Activated CD4-positive, alpha-beta T cell treated with anti-CD3 and anti-CD28 coated beads, Interleukin-2, Interleukin-6, amounts not matched to agents 100 ng/mL and 50 ng/mL, durations not matched to agents 16 hours and 8 hours (primary cell): Measurements from ENCODE around the gene C9orf85.

Experiments used
- DNase-seq: peaks from one replicate; pipeline ENCODE4 v3.0.0-alpha.2; 2020

C9orf85 gene

DNA sequence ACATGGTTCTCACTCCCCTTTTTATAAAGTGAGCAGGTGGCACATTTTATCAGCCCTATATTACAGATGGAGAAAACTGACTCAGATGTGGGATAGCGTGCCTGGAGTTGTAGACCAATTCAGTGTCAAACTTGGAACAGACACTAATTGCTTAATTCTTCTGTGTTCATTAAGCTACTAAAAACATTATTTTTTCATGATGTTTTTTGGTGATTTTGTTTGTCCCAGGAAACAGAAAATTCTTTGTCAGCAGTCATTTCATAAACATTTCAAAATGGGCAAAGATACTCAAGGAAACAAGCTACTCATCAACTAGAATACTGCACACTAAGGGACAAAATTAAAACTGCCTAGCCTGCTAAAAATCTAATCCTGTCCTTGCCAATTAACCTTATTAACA, 2.6 kb upstream of the C9orf85 start:
- no peak for DNase-seq

DNA sequence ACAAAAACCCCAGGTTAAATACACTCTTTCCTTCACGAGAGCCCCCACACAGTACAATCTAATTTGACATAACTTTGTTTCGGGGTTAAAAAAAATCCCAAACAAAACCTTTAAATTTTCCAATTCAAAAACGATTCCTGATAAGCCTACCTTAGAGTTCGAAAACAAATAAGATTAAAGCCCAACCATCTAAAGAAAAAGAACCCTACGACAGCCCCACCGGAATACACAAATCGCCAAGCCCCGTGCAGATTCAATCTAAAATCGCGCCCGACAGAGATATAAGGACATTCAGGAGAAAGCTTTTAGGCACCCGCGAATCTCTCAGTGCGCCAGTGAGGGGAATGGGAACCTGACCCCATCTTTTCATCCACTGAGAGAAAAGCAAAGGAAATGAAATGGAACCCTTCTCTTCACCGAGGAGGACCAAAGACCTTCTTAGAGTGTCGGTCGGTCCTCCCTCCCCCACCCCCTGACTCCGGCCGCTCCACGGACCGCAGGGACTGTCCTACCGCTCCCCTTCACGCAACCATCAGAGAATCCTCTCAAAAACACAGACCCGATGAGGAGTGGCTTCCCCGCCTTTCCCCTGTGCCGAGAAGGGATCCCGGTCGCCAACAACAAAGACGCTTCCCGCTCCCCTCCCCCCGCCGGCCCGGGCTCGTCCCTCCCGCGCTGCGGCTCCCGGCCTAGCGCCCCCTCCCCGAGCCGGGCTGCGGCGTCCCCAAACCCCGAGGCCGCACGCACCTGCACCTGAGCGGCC, 1.4 kb upstream of the C9orf85 start:
- peak; percentile 53 for DNase-seq

DNA sequence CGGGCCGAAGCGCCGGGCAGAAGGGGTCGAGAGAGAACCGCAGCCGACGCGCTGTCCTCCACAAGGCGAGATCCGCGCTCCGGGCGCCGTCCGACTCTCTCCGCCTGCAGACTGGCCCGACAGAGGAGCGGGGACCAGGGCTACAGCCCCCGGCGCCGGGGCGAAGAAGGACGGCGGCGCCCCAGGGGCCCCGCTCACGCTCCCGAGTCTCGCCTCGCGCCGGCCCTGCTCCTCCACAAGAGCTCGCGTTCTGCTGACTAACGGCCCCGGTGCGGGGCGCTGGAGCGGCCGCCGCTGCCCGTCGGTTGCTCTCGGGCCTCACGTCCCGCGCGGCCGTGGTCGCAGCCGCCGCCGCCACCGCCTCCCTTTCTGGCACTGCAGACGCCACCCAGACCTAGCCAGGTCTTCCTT, 784 bp upstream of the C9orf85 start:
- no peak for DNase-seq

DNA sequence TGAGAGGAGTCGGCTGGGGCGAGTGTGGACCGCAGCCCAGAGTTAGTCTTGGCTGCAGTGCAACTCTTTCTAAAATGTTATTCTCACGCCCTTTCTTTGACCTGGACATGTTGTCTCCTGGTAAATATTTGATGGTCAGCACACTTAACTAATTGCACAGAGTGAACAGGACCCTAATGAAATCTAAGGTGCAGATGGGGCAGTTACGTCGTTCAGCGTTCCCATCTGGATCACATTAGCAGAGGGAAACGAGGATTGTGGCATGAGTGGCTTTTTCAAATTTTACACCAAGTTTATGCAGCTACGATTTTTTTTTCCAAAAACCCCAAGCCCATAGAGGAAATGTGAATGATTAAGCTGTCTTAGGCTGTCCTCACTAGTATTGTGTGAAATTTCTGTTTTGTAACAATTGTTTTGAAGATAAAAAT, 483 bp downstream of the C9orf85 start:
- DNase-seq = no peak

DNA sequence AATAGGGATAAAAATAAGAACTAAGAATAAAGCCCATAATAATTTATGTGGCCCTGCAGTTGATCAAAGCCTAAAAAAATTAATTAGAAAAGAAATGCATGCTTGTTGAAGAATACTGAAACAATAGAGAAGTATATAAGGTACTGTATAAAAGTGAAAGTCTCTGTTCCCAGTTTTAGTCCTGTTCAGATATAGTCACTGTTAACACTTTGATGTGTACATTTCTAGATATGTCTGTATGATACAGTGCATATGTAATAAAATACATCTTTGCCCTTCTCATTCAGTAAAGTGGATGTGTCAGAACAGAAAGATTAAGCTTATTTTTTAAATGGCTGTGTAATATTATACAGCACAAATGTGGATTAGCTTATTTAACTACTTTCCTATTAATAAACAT, 4.1 kb downstream of the C9orf85 start:
- peak; percentile 24 for DNase-seq

GRCh38 chr9:71916834-71917534, 5.5 kb downstream of the C9orf85 start:
- peak; percentile 71 for DNase-seq

DNA sequence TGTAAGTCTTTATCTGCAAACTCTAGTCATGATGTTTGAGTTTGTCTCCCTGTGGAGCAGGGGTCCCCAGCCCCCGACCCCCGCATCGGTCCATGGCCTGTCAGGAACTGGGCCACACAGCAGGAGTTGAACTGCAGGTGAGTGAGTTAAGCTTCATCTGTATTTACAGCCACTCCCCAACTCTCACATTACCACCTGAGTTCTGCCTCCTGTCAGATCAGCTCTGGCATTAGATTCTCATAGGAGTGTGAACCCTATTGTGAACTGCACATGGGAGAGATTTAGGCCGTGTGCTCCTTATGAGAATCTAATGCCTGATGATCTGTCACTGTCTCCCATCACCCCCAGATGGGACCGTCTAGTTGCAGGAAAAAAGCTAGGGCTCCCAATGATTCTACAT, 7.0 kb downstream of the C9orf85 start:
- DNase-seq = no peak

- DNase-seq = no peak
Measured at GRCh38 chr9:71920456-71921189, 9.2 kb downstream of the C9orf85 start.

- DNase-seq = no peak
Measured at GRCh38 chr9:71921190-71921814, 9.9 kb downstream of the C9orf85 start.

DNA sequence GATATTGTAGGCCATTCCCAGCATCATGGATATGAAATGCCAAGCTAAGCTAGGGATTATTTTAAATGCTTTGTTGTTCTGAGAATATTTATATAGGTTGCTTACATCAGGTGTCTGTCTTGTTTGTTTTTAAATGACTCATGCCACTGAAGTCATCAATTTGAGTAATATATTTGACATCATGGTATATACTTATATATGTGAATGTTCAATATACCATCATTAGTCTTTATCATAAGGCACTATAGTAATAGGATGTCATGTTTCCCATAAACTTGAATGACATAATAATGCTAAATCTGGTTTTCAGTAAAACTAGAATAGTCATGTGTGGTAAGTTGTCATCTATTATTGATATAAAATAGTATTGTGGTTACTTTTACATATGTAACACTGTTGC, 13.1 kb downstream of the C9orf85 start:
- DNase-seq = no peak

DNA sequence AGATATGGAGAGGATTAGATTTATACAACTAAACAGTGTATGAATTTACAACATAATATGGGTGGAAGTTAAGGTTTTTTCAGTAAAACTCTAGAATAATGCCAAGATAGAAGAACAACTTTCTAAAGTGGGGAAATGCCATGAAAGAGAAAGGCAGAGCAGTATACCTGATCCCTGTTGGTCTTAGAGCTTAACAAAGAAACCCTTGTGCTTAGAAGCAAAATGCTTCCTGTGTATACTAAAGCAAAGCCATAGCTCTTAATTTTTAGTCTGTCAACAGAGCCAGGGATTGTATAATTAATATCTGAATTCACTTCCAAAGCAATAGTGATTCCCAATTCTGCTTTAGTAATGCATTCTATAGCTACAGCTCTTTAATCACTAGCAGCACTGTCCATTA, 14.4 kb downstream of the C9orf85 start:
- DNase-seq = no peak

DNA sequence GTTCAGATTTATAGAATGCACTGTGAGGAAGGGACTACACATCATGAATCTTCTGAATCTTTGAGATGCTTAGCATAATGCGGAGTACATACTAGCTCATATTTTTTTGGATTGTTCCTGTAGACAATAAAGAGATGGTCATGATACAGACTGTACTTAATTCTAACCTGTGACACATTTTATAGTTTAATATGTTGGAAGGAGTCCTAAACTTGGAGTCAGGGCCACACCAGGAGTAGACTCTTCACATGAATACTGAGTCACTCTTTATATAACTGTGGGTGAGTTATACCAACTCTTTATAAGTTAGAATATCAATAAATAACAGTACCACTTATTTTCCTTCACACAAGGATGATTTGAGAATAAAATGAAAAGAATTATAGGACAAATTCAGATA, 16.9 kb downstream of the C9orf85 start:
- DNase-seq = no peak

DNA sequence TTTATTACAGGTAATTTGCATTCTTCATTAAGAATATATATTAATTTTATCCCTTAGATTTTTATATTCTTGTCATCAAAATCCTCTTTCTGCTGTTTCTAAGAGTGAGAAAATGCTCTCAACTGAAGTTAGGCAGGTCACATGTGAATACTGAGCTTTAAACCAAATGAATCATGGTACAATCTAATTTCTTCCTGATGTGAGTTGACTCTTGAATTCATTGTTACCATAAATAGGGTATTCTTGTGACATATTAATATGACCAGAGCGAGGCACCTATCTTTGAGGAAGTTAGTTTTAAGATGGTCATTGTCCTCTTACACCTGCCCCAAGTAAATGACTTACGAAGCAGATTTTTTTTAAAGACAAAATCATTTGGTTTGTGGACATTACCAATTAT, 17.4 kb downstream of the C9orf85 start:
- no peak for DNase-seq

GRCh38 chr9:71929223-71929622, 17.8 kb downstream of the C9orf85 start:
- no peak for DNase-seq

- DNase-seq = no peak
Measured at GRCh38 chr9:71929791-71930440, 18.5 kb downstream of the C9orf85 start.

DNA sequence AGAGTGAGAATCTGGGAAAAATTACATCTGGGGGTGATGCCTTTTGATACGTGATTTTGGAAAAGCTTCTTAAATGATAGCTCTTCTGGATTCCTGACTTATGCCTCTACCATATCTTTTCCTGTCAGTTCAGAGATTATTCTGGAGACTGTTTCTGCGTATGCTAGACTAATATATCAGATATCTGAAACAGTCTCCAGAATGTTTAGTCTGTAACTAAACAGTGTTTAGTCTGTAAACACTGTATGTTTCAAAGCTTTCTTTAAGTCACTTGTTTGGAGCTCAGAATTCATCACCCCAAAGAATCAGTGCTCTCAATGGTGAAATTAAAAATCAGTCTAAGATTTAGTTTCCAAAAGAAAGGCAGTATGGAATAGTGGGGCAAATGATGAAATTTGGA, 19.7 kb downstream of the C9orf85 start:
- DNase-seq = no peak

GRCh38 chr9:71936066-71936465, 24.6 kb downstream of the C9orf85 start:
- DNase-seq = no peak

DNA sequence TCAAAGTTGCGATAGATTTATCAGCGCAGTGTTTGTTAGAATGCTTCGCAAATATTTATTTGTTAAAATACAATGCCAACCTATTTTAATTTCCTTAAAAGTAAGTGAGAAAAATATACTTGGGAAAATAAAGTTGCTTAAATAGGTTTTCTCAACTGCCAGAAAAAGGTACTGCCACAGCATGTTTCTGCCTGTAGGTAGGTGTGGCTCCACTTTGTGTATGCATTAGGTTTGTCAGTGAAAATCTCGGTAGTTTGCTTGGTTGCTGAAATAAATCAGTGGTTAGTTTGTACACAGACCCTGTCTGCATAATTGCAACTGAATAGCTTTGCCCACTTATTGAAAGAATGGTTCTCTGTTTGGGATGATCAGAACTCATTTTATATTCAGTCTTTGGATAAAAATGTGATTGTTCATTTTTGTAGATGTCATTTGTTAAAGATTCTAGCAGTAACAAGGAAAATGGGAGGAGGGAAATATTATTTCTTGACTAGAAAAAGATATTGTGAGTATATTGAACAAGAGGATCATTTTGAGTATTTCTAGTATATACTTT, 25.7 kb downstream of the C9orf85 start:
- DNase-seq = no peak

GRCh38 chr9:71937898-71938297, 26.5 kb downstream of the C9orf85 start:
- no peak for DNase-seq

DNA sequence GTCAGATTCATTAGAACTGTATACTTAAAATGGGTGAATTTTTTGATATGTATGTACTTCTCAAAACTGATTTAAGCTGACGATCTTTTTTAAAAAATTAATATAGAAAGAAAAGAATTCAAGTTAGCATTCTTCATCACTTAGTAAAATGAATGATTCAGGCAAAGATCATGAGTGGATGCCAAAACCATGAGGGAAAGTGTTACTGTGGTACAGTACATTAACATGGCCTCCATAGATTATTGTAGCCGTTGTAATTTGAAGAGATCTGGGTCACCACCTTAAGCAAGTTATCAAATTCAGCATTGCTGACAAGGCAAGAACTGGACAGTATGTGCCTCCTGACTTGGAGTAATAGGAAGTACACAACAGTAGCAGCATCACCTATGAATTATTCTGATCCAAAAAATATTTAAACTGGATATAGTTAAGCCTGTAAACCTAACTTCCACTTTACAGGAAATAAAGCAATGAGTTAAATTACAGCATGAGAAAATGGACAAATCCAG, 29.7 kb downstream of the C9orf85 start:
- no peak for DNase-seq

DNA sequence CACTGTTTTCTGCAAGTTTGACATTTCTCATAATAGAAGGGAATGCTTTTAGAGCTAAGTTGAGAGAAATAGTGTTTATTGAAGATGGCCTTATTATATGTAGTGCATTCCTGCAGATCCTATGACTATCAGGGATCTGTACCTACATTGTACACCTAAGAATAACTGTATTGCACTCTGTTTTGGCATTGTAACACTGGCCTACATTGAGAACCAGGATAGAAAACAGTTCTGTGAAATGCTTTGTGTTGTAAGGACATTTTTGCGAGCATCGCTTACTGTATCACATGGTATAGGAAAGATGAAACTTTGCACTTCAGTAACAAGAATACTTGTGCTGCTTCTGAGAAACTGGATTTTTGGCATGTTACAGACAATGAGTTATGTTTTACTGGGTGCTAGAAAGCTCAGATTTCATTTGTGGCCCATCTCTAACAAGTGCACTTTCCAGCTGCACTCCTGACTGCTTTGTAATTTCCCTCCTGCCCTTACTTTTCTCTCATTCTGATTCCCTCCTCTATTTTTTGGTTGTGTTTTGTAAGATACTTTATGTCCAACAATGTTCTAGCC, 30.6 kb downstream of the C9orf85 start:
- DNase-seq = no peak
